Stimulated activated effector memory CD8-positive, alpha-beta T cell treated with anti-CD3 and anti-CD28 coated beads, Interleukin-12 subunit alpha, Interleukin-12 subunit beta, amount 100 ng/mL, for 72 hours (primary cell): ENCODE data around the gene RBM47.
"Not testable (repeated sequence)": the region's sequence is repeated elsewhere in the genome, so short reads cannot be mapped to it uniquely, and the experiment has no call there.

ENCODE experiments used
- ATAC-seq: fragments of 150-1000 bp; cut with Tn5 transposase; 2 replicates; pipeline ENCODE4 v1.10.0; 2021
- DNase-seq, 2 donors: peaks; one replicate each; pipeline ENCODE4 v3.0.0; 2021 to 2022; ENCODE audit warnings: low spot score in 2 of 2
- H3K27ac Mint-ChIP-seq: one replicate; pipeline ENCODE4 v1.8.0; 2022; ENCODE audit warnings: mild to moderate bottlenecking, mixed read lengths
- H3K36me3 Mint-ChIP-seq: one replicate; pipeline ENCODE4 v1.8.0; 2022; ENCODE audit warnings: mild to moderate bottlenecking, mixed read lengths
- H3K4me1 Mint-ChIP-seq: one replicate; pipeline ENCODE4 v1.8.0; 2022; ENCODE audit warnings: mixed read lengths
- H3K4me3 Mint-ChIP-seq: one replicate; pipeline ENCODE4 v1.8.0; 2022; ENCODE audit warnings: mild to moderate bottlenecking, mixed read lengths
- H3K9me3 Mint-ChIP-seq: one replicate; pipeline ENCODE4 v1.8.0; 2022; ENCODE audit warnings: mixed read lengths

The RBM47 gene

GRCh38 chr4:40548256-40548655 is 81.4 kb downstream of the RBM47 start:
- Mint-ChIP-seq H3K9me3 (no peaks in the 10 kb centered on the region), H3K4me3 (no peak overlapping the region), H3K36me3 (no peaks in the 10 kb centered on the region), H3K27ac (no peak overlapping the region), H3K4me1 (peaks cover 9% of the 10 kb centered on the region)
- no peak for ATAC-seq
- no peak for DNase-seq

- H3K27ac Mint-ChIP-seq: no peak overlapping the region
- DNase-seq (no peak), ATAC-seq (no peak)
- H3K4me3 Mint-ChIP-seq: no peak overlapping the region
- no peaks in the 10 kb centered on the region for H3K36me3 Mint-ChIP-seq
- H3K4me1 Mint-ChIP-seq: peaks cover 9% of the 10 kb centered on the region
- no peaks in the 10 kb centered on the region for H3K9me3 Mint-ChIP-seq
Measured at GRCh38 chr4:40547789-40548132, 81.9 kb downstream of the RBM47 start.

DNA sequence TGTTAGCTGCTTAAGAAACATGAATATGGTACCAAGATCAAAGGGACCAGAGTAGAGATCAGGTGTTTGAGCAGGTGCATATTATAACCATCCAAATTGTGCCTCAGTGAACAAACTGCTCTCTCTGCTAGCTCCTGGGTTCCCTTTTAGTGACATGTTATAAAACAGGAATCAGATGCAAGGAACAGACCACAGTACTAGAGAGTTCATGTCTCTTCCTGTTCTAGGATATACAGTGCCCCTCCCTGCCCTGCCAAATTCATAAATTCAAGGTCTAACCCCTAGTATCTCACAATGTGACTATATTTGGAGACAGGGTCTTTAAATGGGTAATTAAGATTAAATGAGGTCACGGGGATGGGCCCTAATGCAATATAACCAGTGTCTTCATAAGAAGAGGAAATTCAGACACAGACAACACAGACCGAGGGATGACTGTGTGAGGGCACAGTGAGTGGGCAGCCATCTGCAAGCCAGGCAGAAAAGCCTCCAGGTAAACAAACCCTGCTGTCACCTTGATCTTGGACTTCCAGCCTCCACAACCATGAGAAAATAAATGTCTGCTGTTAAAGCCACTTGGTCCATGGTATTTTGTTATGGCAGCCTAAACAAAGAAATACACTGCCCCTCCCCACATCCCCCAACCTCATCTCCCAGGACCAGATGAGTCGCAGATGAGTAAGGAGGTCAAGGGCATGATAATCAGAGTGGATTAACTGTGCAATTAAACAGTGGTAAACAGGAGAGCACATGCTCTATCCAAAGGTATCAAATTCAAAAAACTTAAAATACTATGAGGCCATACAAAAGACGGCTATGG is 82.5 kb downstream of the RBM47 start:
- Mint-ChIP-seq H3K27ac (no peak overlapping the region), H3K9me3 (no peaks in the 10 kb centered on the region), H3K4me3 (no peak overlapping the region), H3K4me1 (peaks cover 9% of the 10 kb centered on the region), H3K36me3 (no peaks in the 10 kb centered on the region)
- DNase-seq (no peak), ATAC-seq (no peak)

- no peak overlapping the region for H3K4me3 Mint-ChIP-seq
Measured at GRCh38 chr4:40546506-40546905, 83.2 kb downstream of the RBM47 start.

DNA sequence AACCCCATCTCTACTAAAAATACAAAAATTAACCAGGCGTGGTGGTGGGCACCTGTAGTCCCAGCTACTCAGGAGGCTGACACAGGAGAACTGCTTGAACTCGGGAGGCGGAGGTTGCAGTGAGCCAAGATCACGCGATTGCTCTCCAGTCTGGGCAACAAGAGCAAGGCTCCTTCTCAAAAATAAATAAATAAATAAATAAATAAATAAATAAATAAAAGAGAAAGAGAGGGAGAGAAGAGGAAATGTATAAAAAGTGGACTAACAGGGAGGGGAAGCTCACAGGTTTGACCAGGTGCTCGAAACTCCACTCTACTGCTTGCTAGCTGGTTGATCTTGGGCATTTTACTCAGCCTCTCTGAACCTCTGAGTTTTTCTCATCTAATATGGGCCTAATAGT is 84.2 kb downstream of the RBM47 start:
- not testable (repeated sequence) for H3K4me1 Mint-ChIP-seq, H3K27ac Mint-ChIP-seq, DNase-seq, ATAC-seq, H3K36me3 Mint-ChIP-seq, H3K9me3 Mint-ChIP-seq, H3K4me3 Mint-ChIP-seq

More at GRCh38 chr4:40546506-40546905, 83.2 kb downstream of the RBM47 start:
- DNase-seq (no peak), ATAC-seq (no peak)
- Mint-ChIP-seq H3K4me1 (peaks cover 8% of the 10 kb centered on the region), H3K36me3 (no peaks in the 10 kb centered on the region), H3K9me3 (no peaks in the 10 kb centered on the region), H3K27ac (no peak overlapping the region)

DNA sequence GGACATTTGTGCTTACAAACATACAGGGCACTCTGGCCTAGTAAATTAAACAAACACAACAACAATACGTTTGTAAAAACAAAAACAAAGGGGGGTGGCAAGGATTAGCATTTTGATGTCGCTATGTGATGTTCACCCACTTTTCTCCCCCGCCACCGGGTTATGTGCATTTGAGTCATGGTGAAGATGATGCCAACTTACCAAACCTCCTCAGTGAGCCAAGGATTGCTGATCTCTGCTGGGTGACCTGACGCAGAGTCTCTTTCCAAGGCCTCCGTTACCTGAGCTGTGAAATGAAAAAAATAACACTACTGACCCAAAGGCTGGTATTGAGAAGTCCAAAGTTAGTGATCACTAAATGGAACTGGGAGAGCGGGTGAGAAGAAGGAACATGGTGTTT is 85.4 kb downstream of the RBM47 start:
- Mint-ChIP-seq H3K4me1 (no peaks in the 10 kb centered on the region), H3K4me3 (no peak overlapping the region), H3K36me3 (no peaks in the 10 kb centered on the region), H3K27ac (no peak overlapping the region), H3K9me3 (no peaks in the 10 kb centered on the region)
- DNase-seq: no peak
- ATAC-seq: no peak

- Mint-ChIP-seq H3K4me1 (no peaks in the 10 kb centered on the region), H3K27ac (no peak overlapping the region), H3K9me3 (no peaks in the 10 kb centered on the region), H3K4me3 (no peak overlapping the region), H3K36me3 (no peaks in the 10 kb centered on the region)
- ATAC-seq (no peak), DNase-seq (no peak)
Measured at GRCh38 chr4:40540800-40541199, 88.9 kb downstream of the RBM47 start.

- H3K4me1 Mint-ChIP-seq: no peaks in the 10 kb centered on the region
- ATAC-seq (no peak), DNase-seq (no peak)
- no peaks in the 10 kb centered on the region for H3K9me3 Mint-ChIP-seq
- H3K27ac Mint-ChIP-seq: no peak overlapping the region
- no peaks in the 10 kb centered on the region for H3K36me3 Mint-ChIP-seq
- H3K4me3 Mint-ChIP-seq: no peak overlapping the region
Measured at GRCh38 chr4:40536032-40536431, 93.6 kb downstream of the RBM47 start.

DNA sequence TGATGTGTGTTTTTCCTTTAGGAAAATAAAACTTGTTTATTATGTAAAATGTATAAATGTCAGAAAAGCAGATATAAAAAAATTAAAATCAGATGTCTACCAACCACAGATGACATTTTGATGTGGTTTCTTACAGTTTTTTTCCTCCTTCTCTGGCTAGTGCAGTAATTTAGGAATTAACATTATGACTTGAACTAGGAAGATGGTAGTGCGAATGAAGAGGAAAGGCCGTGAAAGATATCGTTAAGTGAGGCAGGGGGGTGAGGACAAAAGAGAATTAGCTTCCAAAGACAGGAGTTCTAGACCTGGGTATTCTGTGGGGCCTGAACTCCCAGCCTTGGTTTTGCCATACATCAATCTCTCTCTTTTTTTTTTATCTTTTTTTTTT is 98.0 kb downstream of the RBM47 start:
- no peak for ATAC-seq
- no peaks in the 10 kb centered on the region for H3K9me3 Mint-ChIP-seq
- no peak for DNase-seq
- H3K4me1 Mint-ChIP-seq: no peaks in the 10 kb centered on the region
- H3K36me3 Mint-ChIP-seq: no peaks in the 10 kb centered on the region
- no peak overlapping the region for H3K27ac Mint-ChIP-seq
- H3K4me3 Mint-ChIP-seq: no peak overlapping the region

DNA sequence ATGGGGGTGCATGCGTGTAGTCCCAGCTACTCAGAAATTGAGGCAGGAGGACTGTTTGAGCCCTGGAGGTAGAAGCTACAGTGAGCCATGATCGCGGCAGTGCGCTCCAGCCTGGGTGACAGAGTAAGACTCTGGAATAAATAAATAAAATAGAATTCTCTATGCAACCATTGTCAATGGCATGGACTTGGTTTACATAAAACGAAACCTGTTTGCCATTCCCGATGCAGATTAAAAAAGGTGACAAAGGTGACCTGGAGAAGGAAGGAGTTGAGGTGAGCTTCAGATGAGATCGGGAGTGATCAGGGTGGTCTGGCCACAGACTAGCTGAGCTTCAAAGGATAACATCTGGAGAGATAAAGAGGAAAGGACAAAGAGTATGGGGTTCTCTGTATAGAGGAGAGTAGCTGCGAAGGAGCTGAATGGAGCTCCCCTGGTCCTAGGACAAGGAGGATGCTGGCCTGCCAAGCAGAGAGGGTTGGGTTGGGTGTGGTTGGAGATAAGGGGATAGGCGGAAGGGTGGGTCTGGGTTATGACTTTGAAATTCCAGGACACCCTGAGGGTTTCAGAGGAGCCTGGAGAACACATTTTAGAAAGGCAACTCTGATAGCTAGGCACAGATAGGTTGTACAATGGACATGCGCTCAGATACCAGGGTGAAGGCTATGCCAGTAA is 98.6 kb downstream of the RBM47 start:
- Mint-ChIP-seq H3K36me3 (no peaks in the 10 kb centered on the region), H3K4me1 (no peaks in the 10 kb centered on the region), H3K9me3 (no peaks in the 10 kb centered on the region), H3K27ac (no peak overlapping the region), H3K4me3 (no peak overlapping the region)
- no peak for ATAC-seq
- DNase-seq: no peak

DNA sequence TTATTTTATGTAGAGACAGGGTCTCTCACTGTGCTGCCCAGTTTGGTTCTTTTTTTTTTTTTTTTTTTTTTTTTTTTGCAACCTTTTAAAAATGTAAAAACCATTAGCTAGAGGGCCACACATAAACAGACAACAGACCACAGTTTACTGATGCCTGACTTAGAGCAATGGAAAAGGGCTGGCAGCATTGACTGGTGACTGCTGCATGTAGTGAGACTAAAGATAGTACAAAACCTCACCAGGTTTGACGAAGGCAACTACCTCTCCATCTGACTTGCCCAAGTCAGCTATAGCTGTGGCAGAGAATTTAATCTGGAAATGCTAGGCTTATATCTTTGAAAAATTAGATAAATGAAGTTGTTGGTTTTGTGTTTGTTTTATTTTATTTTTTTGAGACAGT is 102.9 kb downstream of the RBM47 start:
- ATAC-seq: no peak
- no peak overlapping the region for H3K27ac Mint-ChIP-seq
- no peaks in the 10 kb centered on the region for H3K9me3 Mint-ChIP-seq
- no peaks in the 10 kb centered on the region for H3K36me3 Mint-ChIP-seq
- H3K4me3 Mint-ChIP-seq: no peak overlapping the region
- no peaks in the 10 kb centered on the region for H3K4me1 Mint-ChIP-seq
- DNase-seq: no peak

- H3K9me3 Mint-ChIP-seq: no peaks in the 10 kb centered on the region
- no peaks in the 10 kb centered on the region for H3K36me3 Mint-ChIP-seq
- no peak for ATAC-seq
- H3K4me3 Mint-ChIP-seq: no peak overlapping the region
- no peak for DNase-seq
- H3K27ac Mint-ChIP-seq: peak overlapping the region; percentile 17
- no peaks in the 10 kb centered on the region for H3K4me1 Mint-ChIP-seq
Measured at GRCh38 chr4:40525752-40526598, 103.7 kb downstream of the RBM47 start.

- DNase-seq (no peak), ATAC-seq (no peak)
- no peaks in the 10 kb centered on the region for H3K4me1 Mint-ChIP-seq
- no peak overlapping the region for H3K27ac Mint-ChIP-seq
- H3K9me3 Mint-ChIP-seq: no peaks in the 10 kb centered on the region
- H3K4me3 Mint-ChIP-seq: no peak overlapping the region
- H3K36me3 Mint-ChIP-seq: no peaks in the 10 kb centered on the region
Measured at GRCh38 chr4:40524366-40525041, 105.2 kb downstream of the RBM47 start.

DNA sequence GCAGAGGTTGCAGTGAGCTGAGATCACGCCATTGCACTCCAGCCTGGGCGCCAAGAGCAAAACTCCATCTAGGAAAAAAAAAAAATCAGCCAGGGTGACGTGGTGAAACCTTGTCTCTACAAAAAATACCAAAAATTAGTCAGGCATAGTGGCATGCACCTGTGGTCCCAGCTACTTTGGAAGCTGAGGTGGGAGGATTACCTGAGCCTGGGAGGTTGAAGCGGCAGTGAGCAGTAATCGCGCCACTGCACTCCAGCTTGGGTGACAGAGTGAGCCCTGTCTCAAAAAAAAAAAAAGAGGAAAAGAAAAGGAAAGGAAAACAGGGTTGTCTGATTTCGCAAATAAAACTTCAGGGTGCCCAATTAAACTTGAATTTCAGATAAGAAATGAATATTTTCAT is 106.1 kb downstream of the RBM47 start:
- no peak for ATAC-seq
- Mint-ChIP-seq H3K9me3 (no peaks in the 10 kb centered on the region), H3K4me1 (no peaks in the 10 kb centered on the region), H3K4me3 (no peak overlapping the region), H3K36me3 (no peaks in the 10 kb centered on the region), H3K27ac (no peak overlapping the region)
- DNase-seq: no peak

GRCh38 chr4:40521957-40522356 is 107.7 kb downstream of the RBM47 start:
- Mint-ChIP-seq H3K27ac (no peak overlapping the region), H3K36me3 (no peaks in the 10 kb centered on the region), H3K4me1 (no peaks in the 10 kb centered on the region), H3K4me3 (no peak overlapping the region), H3K9me3 (no peaks in the 10 kb centered on the region)
- no peak for DNase-seq
- ATAC-seq: no peak
